Measurements from ENCODE around the gene ZBTB46.
"Not testable (repeated sequence)": the region's sequence is repeated elsewhere in the genome, so short reads cannot be mapped to it uniquely, and the experiment has no call there.

The ZBTB46 gene

GRCh38 chr20:63830841-63831588 is at the start of gene ZBTB46:
TSS of gene ZBTB46 (minus strand) at chr20:63831264. CDS start at chr20:63790757, 40,507 bp downstream.
- peak; percentile 75 for DNase-seq

GRCh38 chr20:63878899-63879663 is 48.0 kb upstream of the ZBTB46 start:
- no peak for DNase-seq

GRCh38 chr20:63877755-63878470 is 46.8 kb upstream of the ZBTB46 start:
- no peak for DNase-seq

DNA sequence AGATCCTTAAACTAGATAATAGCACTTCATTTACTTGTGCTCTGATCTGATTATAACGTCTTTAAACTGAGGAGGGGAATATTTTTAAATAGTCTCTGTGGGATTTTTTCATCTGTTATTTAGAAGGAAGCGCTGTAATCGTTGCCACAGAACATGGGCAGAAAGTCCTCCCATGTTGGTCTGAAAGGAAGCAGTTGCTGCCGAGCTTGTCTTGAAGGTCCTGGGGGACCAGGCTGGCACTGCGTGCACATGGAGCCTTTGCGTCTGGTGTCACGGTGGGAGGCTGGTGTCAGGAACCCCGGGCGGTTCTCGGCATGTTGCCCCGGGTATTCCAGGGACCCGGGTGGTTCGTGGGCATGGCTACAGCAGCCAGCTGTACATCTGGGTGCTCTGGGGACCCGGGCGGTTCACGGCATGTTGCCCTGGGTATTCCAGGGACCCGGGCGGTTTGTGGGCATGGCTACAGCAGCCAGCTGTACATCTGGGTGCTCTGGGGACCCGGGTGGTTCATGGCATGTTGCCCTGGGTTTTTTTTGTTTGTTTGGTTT is 45.5 kb upstream of the ZBTB46 start:
- DNase-seq, result no peak

DNA sequence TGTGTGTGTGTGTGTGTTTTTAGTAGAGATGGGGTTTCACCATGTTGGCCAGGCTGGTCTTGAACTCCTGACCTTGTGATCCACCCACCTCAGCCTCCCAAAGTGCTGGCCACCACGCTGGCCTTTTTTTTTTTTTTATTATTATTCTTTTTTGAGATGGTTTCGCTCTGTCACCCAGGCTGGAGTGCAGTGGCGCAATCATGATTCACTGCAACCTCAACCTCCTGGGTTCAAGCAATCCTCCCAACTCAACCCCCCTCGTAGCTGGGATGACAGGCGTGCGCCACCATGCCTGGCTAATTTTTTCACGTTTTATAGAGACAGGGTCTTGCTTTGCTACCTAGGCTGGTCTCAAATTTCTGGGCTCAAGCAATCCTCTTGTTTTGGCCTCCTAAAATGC is 43.2 kb upstream of the ZBTB46 start:
- DNase-seq, result not testable (repeated sequence)

DNA sequence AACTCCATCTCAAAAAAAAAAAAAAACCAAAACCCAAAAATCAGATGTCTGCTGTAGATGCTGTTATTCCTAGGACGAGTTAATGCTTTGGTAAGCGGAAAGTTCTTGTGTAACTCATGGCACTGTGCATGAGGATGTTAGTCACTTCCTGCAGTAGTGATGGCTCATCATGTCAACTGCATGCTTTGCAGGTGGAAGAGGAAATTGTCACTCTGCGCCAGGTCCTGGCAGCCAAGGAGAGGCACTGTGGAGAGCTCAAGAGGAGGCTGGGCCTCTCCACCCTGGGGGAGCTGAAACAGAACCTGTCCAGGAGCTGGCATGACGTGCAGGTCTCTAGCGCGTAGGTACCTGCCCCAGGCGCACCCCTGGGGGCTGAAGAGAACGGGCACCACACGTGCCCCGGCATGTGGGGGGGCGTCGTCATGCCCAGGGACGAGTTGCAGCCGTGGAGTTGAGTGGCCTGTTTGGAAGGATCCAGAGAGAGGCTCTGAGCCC is 42.5 kb upstream of the ZBTB46 start:
- no peak for DNase-seq

DNA sequence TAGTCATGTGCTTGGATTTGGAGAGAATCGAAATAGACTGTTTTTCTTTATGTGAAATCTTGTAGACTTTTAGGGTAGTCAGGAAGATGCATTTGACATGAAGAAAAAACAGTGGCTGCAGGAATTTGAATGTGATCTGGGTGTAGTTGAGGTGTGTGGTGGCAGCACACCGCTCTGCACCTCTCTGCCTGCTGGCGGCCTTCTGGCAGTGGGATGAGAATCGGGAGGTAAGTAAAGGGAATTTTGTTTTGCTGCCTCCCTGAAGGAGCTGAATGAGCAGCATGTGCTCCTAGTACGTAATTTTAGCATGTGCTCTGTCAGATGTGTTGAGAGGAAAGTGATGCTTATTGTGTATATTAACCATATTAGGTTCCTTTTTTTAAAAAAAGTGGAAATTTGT is 37.2 kb upstream of the ZBTB46 start:
- no peak for DNase-seq

- DNase-seq, result not testable (repeated sequence)
Measured at GRCh38 chr20:63867042-63867441, 36.0 kb upstream of the ZBTB46 start.

DNA sequence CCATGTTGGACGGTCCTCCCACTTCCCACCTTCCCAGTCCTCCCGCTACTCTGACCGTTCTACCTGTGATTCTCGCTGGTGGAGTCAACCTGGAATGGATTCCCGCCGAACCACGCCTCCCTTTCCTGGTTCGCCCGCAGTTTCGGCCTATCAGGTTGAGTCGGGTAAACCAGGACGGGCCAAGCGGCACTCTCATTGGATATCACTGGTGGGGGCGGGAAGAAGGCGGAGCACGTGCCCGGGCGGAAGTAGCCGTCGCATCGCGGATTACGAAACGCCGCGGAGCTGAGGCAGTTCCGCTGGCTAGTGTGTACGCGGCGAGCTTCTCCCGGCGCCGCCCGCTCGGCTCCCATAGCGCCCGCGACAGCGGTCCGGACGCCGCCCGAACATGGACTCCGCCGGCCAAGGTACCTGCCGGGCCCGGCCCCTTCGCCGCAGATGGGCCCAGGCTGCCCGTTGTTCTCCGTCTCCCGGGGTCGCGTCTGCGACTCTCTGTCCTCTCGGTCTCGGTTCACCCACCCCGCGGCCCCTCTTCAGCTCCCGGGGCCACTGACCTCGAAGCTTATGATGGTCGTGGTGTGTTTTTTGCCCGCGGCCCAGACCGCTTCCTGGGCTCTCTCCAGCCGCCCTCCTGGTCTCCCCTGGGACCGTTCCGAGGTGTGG is 34.0 kb upstream of the ZBTB46 start, which contains the start of gene TPD52L2:
Gene TPD52L2 (plus strand): TSS at position 293 of the 663 bp plus-strand sequence. CDS start 96 bp downstream, at position 389.
- peak; percentile 100 for DNase-seq

- no peak for DNase-seq
Measured at GRCh38 chr20:63864545-63864977, 33.5 kb upstream of the ZBTB46 start.

- peak; percentile 85 for DNase-seq
Measured at GRCh38 chr20:63863798-63864544, 32.9 kb upstream of the ZBTB46 start.

- no peak for DNase-seq
Measured at GRCh38 chr20:63863021-63863797, 32.1 kb upstream of the ZBTB46 start.

DNA sequence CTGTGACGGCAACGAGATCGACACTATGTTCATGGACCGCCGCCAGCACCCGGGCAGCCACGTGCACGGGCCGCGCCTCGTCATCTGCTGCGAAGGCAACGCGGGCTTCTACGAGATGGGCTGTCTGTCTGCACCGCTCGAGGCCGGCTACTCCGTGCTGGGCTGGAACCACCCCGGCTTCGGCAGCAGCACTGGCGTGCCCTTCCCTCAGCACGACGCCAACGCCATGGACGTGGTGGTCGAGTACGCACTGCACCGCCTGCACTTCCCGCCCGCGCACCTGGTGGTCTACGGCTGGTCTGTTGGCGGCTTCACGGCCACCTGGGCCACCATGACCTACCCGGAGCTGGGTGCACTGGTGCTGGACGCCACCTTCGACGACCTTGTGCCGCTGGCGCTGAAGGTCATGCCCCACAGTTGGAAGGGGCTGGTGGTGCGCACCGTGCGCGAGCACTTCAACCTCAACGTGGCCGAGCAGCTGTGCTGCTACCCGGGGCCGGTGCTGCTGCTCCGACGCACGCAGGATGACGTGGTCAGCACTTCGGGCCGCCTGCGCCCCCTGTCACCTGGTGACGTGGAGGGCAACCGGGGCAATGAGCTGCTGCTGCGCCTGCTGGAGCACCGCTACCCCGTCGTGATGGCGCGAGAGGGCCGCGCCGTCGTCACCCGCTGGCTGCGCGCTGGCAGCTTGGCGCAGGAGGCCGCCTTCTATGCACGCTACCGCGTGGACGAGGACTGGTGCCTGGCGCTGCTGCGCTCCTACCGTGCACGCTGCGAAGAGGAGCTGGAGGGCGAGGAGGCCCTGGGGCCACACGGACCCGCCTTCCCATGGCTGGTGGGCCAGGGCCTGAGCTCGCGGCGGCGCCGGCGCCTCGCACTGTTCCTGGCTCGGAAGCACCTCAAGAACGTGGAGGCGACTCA is 31.2 kb upstream of the ZBTB46 start:
- no peak for DNase-seq

DNA sequence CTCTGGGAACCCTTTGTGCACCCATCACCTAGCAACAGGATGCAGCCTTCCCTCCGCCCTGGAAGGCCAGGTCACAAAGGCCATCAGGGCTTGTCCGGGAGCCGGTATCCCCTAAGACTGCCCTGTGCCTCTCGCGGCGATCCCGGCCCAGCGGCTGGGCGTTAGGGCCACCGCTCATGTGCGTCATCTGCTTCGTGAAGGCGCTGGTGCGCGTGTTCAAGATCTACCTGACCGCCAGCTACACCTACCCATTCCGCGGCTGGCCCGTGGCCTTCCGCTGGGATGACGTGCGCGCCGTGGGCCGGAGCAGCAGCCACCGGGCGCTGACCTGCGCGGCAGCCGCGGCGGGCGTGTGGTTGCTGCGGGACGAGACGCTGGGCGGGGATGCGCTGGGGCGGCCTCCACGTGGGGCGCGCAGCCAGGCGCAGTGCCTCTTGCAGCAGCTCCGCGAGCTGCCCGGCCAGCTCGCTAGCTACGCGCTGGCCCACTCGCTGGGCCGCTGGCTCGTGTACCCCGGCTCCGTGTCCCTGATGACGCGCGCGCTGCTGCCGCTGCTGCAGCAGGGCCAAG is 30.4 kb upstream of the ZBTB46 start, which contains the start of gene ABHD16B:
Gene ABHD16B (plus strand): TSS at position 134 of the 570 bp plus-strand sequence. CDS start 43 bp downstream, at position 177.
- no peak for DNase-seq

DNA sequence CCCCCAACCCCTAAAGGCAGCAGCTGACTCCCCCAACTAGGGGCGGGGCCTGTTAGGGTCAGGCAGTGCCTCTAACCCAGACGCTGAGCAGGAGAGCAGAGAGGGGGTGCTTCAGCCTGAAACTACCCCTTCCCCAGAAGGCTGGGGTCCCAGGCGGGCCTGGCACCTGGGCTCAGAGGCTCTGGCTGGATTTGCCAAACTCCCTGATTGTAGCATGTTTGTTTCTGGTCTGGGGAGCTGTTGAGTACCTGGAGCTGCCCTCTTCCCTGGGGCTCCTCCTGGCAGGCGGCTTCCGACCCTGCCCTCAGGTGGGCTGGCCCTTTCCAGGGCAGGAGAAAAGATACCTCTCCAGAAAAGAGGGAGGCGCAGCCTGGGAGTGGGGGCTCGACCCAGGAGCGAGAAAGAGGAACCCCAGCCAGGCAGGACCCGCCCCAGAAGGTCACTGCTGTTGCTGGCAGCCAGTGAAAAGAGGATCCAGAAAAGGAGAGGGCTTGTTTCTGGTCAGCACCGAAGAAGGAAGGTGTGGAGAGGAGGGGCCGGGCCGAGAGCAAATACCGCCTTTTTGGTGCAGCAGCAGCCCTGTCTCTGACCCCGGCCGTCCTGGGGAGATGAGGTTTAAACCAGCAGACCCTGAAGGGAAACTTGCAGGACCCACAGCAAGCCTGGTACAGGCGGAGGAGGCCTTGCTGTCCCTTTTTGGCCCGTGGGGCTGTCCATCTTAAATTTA is 29.4 kb upstream of the ZBTB46 start:
- no peak for DNase-seq

DNA sequence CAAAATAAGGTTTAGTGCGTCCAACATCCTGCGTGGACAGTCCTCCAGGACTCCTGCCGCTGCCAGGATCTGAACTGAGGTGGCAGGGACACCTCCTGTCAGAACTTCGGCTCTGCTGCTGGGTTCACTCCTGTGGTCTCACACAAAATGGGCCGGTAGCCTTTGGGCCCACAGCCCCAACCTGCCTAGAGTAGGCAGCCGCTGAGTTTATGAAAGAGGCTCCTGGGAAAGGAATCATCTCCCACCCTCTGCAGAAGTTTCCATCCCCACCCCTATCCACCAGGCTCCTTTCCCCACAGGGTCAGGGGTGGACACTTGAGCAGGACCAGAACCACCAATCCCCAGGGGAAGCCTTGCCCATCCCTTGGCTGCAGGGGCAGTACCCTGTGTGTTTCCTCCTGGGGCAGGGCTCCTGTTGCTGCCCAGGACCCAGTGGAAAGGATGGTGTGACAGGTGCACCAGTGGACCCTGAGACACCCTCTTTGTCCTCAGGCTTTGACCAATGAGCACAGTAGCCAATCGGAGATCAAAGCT is 28.2 kb upstream of the ZBTB46 start:
- no peak for DNase-seq

DNA sequence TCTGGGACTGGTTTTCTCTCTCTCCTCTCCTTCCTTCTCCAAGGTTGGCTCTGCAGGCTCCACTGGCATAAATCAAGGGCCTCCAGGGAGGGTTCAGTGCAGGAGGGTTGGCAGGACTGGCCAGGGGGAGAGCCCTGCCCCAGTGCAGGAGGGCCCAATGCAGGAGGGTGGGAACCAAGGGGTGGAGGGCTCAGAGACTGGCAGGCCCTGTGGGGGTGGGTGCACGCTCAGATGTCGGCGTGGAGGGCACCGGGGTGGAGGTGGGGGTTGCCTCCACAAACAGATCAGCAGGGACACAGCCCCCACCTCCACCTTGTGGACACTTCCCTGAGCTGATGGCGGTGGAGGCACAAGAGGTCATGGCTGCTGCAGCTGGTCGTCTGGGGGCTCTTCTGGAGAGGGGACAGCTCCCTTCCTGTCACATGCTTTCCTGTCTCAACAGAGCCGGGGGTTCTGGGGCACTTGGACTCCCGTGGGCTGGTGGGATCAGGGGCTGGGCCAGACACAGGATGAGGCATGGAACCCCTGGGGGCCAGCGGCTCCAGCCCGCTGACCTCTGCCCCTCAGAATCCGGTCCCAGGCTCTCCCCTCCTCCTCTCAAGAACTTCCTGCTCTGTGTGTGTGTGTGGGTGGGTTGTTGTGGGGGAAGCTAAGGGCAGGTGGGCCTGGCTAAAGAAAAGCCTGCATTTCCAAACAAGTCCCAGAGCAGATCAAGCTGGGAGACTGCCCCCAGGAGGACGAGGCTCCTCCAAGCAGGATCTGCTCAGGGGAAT is 27.5 kb upstream of the ZBTB46 start:
- no peak for DNase-seq

Measured in NCI-H345 (cell line).